ENCODE results near the gene PGP. TPM values are rescaled to one million over a fixed set of nuclear protein-coding genes. Genes with fewer than 3 reads are reported as not detected.

The PGP gene
- polyA plus RNA-seq, 2 of the 4 experiments (the other 2 are of a cell fraction), result 13.9 to 33.7 TPM

DNA sequence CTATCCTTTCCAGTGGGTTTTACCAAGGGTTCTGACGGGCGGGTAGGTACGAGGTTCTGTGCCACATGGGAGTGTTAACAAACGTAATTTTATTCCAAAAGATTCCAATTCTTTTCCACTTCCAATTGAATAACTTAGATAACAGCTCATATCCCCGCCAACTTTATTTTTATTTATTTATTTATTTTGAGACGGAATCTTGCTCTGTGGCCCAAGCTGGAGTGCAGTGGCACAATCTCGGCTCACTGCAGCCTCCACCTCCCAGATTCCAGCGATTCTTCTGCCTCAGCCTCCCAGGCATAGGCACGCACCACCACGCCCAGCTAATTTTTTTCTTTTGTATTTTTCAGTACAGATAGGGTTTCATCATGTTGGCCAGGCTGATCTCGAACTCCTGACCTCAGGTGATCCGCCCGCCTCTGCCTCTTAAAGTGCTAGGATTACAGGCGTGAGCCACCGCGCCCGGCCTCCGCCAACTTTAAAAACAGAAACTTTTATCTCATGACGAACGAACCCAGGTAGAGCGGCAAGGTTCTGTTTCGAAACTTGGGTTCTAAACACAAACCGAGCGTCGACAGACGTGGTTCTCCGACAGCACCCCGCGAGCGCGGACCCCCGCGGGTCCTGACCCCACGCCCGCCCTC, 36.1 kb upstream of the PGP start:
- DNase-seq (ENCODE audit: low read depth in 1 of 2, low spot score in 1 of 2) (peak in 1 of 2 experiments; percentile 67), FAIRE-seq (no peak), ATAC-seq (peak in 1 of 2 experiments; percentile 7; a peak in 3 of 6 replicates)
- Histone ChIP-seq H3K4me3 (peak overlapping the region; percentile 91), H3K4me1 (peaks cover 20% of the 10 kb centered on the region), H3K9me3 (no peaks in the 10 kb centered on the region), H3K4me2 (peak overlapping the region; percentile 70), H3K27ac (peak overlapping the region; percentile 96 to 98)
- WGBS (ENCODE audit: missing lambda C conversion rate), result 1% methylated on average over 32 of the region's 35 CpGs
- CTCF ChIA-PET, result interaction anchor here (0.6 to 3.5 kb wide), 20 partner anchors 9 to 254 kb away, joined by 3 to 33 read pairs (median 4); partner anchors contain the start of gene CASKIN1
- POLR2A ChIA-PET, result interaction anchor here (0.6 to 4.9 kb wide), 16 partner anchors 8 to 432 kb away, joined by 3 to 25 read pairs (median 4); partner anchors contain the start of genes DNASE1L2, KCTD5, PGP and RNPS1
- TF ChIP-seq CEBPB (IDR thresholded peaks at IDR 0.05), result peak in 1 of 2 experiments; percentile 46; a peak in 1 of 4 replicates
- no peak for TF ChIP-seq RARB (CRISPR knock-in tag; IDR thresholded peaks at IDR 0.05)
- 0 out of 2 replicates have a peak, but pooled peaks have one; percentile 60 for TF ChIP-seq FOSB (CRISPR knock-in tag; IDR thresholded peaks at IDR 0.05)

GRCh38 chr16:2246301-2246885, 31.8 kb upstream of the PGP start:
- TF ChIP-seq PBX3 (IDR thresholded peaks at IDR 0.05), result no peak
- TF ChIP-seq, protein P1, sequence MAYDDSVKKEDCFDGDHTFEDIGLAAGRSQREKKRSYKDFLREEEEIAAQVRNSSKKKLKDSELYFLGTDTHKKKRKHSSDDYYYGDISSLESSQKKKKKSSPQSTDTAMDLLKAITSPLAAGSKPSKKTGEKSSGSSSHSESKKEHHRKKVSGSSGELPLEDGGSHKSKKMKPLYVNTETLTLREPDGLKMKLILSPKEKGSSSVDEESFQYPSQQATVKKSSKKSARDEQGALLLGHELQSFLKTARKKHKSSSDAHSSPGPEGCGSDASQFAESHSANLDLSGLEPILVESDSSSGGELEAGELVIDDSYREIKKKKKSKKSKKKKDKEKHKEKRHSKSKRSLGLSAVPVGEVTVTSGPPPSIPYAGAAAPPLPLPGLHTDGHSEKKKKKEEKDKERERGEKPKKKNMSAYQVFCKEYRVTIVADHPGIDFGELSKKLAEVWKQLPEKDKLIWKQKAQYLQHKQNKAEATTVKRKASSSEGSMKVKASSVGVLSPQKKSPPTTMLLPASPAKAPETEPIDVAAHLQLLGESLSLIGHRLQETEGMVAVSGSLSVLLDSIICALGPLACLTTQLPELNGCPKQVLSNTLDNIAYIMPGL (CRISPR knock-in tag; IDR thresholded peaks at IDR 0.05; ENCODE audit: borderline replicate concordance), result no peak
- no peak for TF ChIP-seq BHLHE40 (IDR thresholded peaks at IDR 0.05; ENCODE audit: low read depth, low read length)
- TF ChIP-seq ZFP36 (IDR thresholded peaks at IDR 0.05; ENCODE audit: borderline replicate concordance, partially characterized antibody), result no peak
- TF ChIP-seq, protein P2, sequence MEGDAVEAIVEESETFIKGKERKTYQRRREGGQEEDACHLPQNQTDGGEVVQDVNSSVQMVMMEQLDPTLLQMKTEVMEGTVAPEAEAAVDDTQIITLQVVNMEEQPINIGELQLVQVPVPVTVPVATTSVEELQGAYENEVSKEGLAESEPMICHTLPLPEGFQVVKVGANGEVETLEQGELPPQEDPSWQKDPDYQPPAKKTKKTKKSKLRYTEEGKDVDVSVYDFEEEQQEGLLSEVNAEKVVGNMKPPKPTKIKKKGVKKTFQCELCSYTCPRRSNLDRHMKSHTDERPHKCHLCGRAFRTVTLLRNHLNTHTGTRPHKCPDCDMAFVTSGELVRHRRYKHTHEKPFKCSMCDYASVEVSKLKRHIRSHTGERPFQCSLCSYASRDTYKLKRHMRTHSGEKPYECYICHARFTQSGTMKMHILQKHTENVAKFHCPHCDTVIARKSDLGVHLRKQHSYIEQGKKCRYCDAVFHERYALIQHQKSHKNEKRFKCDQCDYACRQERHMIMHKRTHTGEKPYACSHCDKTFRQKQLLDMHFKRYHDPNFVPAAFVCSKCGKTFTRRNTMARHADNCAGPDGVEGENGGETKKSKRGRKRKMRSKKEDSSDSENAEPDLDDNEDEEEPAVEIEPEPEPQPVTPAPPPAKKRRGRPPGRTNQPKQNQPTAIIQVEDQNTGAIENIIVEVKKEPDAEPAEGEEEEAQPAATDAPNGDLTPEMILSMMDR (IDR thresholded peaks at IDR 0.05), result no peak
- no peak for TF ChIP-seq FOSL2 (IDR thresholded peaks at IDR 0.05)
- TF ChIP-seq FOSL2 (CRISPR knock-in tag; IDR thresholded peaks at IDR 0.05), result no peak
- TF ChIP-seq KDM1A (IDR thresholded peaks at IDR 0.05; ENCODE audit: low read depth), result no peak
- no peak for TF ChIP-seq CBX2 (IDR thresholded peaks at IDR 0.05; ENCODE audit: borderline replicate concordance, low read depth)
- TF ChIP-seq NPAS2 (CRISPR knock-in tag; IDR thresholded peaks at IDR 0.05; ENCODE audit: borderline replicate concordance), result no peak
- no peak for TF ChIP-seq POLR2A (IDR thresholded peaks at IDR 0.05; ENCODE audit: low read length)
- CTCF ChIA-PET, result no interaction called here
- 88% methylated on average over 15 of the region's 18 CpGs for WGBS (ENCODE audit: missing lambda C conversion rate)

DNA sequence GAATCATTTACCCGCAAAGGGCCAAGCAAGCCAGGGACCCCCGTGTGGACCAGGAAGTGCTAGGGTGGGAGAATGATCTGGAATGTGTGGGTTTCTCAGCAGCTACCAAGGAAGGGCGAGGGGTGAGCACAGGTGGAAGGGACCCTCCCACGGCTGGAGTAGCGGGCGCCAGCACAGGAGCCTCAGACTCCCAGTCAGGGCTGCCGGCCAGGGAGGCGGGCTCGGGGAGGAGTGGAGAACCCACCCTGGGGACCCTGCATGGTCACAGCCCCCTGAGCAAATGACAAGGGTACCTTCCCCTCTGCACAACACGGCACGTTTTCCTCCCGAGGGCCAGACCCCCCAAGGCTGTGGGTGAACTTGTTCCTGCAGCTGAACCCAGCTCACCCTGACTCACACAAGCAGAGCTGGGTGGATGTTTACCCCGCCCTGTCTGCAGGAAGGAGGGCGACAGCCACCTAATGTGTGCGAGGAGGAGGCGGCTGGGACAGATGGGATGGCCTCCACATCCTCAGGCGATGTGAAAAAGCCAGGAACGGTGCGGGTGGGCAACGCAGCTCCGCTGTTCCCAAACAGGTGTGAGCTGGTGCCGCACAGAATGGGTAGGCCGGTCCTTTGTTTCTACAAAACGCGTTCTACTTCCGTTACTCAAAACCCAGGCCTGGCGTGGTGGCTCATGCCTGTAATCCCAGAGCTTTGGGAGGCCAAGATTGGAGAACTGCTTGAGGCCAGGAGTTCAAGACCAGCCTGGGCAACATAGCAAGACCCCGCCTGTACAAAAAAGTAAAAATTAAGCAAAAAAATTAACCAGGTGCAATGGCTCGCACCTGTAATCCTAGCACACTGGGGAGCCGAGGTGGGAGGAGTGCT, 30.5 kb upstream of the PGP start:
- no peak overlapping the region for H3K4me2 ChIP-seq
- H3K4me1 ChIP-seq, result peaks cover 6% of the 10 kb centered on the region; the same call in 2 of the 3 replicates
- CTCF ChIA-PET, result interaction anchor here (0.6 to 0.8 kb wide), 2 partner anchors 9 to 255 kb away, joined by 3 read pairs; partner anchors contain the start of gene DNASE1L2
- no peak for TF ChIP-seq RCOR1 (IDR thresholded peaks at IDR 0.05; ENCODE audit: low read depth, low read length)
- no peak for TF ChIP-seq ESRRA (IDR thresholded peaks at IDR 0.05; ENCODE audit: borderline replicate concordance, low read length)
- no peak for TF ChIP-seq CBX8 (IDR thresholded peaks at IDR 0.05)
- TF ChIP-seq, protein P1 (CRISPR knock-in tag; IDR thresholded peaks at IDR 0.05; ENCODE audit: borderline replicate concordance), result no peak
- no peak for TF ChIP-seq EHF (CRISPR knock-in tag; IDR thresholded peaks at IDR 0.05)
- TF ChIP-seq, protein P3, sequence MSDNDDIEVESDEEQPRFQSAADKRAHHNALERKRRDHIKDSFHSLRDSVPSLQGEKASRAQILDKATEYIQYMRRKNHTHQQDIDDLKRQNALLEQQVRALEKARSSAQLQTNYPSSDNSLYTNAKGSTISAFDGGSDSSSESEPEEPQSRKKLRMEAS (IDR thresholded peaks at IDR 0.05), result no peak
- no peak for TF ChIP-seq BHLHE40 (IDR thresholded peaks at IDR 0.05; ENCODE audit: low read depth, low read length)
- TF ChIP-seq FOSB (CRISPR knock-in tag; IDR thresholded peaks at IDR 0.05), result no peak
- H3K9me3 ChIP-seq, result no peaks in the 10 kb centered on the region
- H3K27ac ChIP-seq, result no peak overlapping the region
- DNase-seq (ENCODE audit: low read depth in 1 of 2, low spot score in 1 of 2) (no peak), ATAC-seq (peak; percentile 10 to 17; a peak in 2 of 6 replicates), FAIRE-seq (no peak)
- POLR2A ChIA-PET, result no interaction called here
- WGBS (ENCODE audit: missing lambda C conversion rate), result 85% methylated on average over 26 of the region's 30 CpGs
- H3K4me3 ChIP-seq, result no peak overlapping the region

More at GRCh38 chr16:2246301-2246885, 31.8 kb upstream of the PGP start:
- no peak for FAIRE-seq
- POLR2A ChIA-PET, result no interaction called here
- Histone ChIP-seq H3K9me3 (no peaks in the 10 kb centered on the region), H3K4me1 (peaks cover 6% of the 10 kb centered on the region; the same call in 2 of the 3 replicates), H3K27ac (no peak overlapping the region), H3K4me2 (no peak overlapping the region), H3K4me3 (no peak overlapping the region)
- no peak for ATAC-seq
- no peak for DNase-seq (ENCODE audit: low read depth in 1 of 2, low spot score in 1 of 2)
